Measurements from ENCODE around the gene PLA2G6. TPM values are rescaled to one million over a fixed set of nuclear protein-coding genes. Genes with fewer than 3 reads are reported as not detected.

Gene PLA2G6
- total and polyA plus RNA-seq, 9 of the 15 experiments (the other 6 are each of a cell fraction or from before 2014, with no cell fraction given), result 0.11 to 12.2 (median 9.7) TPM

DNA sequence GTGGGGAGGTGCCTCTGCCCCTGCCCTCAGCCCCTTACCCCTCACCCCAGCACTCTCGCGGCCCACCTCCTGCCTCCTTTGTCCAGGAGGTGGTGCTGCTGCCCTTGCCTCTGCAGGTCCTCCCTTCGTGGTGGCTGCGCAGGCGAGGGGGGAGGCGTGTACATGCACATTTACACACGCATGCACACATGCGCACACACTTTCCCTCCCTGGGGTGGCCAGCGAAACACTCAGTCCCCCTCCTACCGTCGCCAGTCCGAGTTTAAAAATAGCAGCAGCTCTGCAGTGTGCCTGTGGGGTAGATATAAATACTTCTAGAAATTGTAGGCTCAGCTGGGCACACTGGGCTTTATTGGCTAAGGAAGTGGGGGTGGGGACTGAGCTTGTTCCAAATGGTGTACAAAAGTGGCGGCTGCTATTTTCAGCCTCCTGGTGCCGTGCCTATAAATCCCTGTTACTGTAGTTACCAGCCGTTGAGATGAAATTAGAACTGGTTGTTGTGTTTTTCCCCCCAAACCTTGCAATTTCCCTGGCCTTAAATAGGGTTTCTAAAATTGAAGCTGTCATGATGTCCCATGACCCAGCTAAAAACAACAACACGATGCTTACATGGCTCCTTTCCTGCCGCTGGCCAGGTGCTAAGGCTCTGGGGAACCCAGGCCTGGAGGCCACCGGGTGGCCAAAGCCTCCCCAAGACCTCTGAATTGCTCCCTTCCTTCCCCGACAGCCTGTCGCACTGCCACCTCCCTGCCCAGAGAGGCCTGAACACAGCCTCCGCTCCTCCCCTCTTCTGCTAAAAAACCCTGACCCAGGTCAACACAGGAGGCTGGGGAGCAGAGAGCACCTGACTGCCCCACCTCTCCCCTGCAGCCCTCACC lies 112.0 kb downstream of the PLA2G6 start (continued):
- TF ChIP-seq MGA (IDR thresholded peaks at IDR 0.05) (no peak), GATAD2B (IDR thresholded peaks at IDR 0.05; ENCODE audit: borderline replicate concordance) (no peak), KHSRP (IDR thresholded peaks at IDR 0.05) (no peak), E2F4 (CRISPR knock-in tag; IDR thresholded peaks at IDR 0.05; ENCODE audit: low read depth) (no peak), HNRNPK (IDR thresholded peaks at IDR 0.05; ENCODE audit: low read depth, low read length, poor library complexity, severe bottlenecking) (no peak), ZBTB7A (IDR thresholded peaks at IDR 0.05; ENCODE audit: borderline replicate concordance, control insufficient read depth, low read depth, low read length) (peak; percentile 23; the same call in 1 of the 2 replicates), RBM34 (IDR thresholded peaks at IDR 0.05; ENCODE audit: borderline replicate concordance, insufficient read depth, low read length) (no peak), DDX20 (tag; IDR thresholded peaks at IDR 0.05; ENCODE audit: low read depth) (no peak)
- TF ChIP-seq, protein P1, sequence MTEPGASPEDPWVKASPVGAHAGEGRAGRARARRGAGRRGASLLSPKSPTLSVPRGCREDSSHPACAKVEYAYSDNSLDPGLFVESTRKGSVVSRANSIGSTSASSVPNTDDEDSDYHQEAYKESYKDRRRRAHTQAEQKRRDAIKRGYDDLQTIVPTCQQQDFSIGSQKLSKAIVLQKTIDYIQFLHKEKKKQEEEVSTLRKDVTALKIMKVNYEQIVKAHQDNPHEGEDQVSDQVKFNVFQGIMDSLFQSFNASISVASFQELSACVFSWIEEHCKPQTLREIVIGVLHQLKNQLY (CRISPR knock-in tag; conservative IDR thresholded peaks at IDR 0.05), result no peak
- TF ChIP-seq, protein P2, sequence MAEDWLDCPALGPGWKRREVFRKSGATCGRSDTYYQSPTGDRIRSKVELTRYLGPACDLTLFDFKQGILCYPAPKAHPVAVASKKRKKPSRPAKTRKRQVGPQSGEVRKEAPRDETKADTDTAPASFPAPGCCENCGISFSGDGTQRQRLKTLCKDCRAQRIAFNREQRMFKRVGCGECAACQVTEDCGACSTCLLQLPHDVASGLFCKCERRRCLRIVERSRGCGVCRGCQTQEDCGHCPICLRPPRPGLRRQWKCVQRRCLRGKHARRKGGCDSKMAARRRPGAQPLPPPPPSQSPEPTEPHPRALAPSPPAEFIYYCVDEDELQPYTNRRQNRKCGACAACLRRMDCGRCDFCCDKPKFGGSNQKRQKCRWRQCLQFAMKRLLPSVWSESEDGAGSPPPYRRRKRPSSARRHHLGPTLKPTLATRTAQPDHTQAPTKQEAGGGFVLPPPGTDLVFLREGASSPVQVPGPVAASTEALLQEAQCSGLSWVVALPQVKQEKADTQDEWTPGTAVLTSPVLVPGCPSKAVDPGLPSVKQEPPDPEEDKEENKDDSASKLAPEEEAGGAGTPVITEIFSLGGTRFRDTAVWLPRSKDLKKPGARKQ (CRISPR knock-in tag; IDR thresholded peaks at IDR 0.05), result no peak

Data from K562 (cell line).